Measurements from ENCODE around the gene ADAP1.

Gene ADAP1

GRCh38 chr7:988963-989529, 34.6 kb upstream of the ADAP1 start:
- DNase-seq (ENCODE audit: low read depth), result no peak

GRCh38 chr7:988426-988911, 34.0 kb upstream of the ADAP1 start:
- no peak for DNase-seq (ENCODE audit: low read depth)

GRCh38 chr7:987909-988308, 33.4 kb upstream of the ADAP1 start:
- no peak for DNase-seq (ENCODE audit: low read depth)

GRCh38 chr7:986766-987751, 32.6 kb upstream of the ADAP1 start:
- no peak for DNase-seq (ENCODE audit: low read depth)

- DNase-seq (ENCODE audit: low read depth), result no peak
Measured at GRCh38 chr7:985915-986741, 31.6 kb upstream of the ADAP1 start.

GRCh38 chr7:985127-985416, 30.6 kb upstream of the ADAP1 start:
- no peak for DNase-seq (ENCODE audit: low read depth)

- no peak for DNase-seq (ENCODE audit: low read depth)
Measured at GRCh38 chr7:984361-985126, 30.1 kb upstream of the ADAP1 start.

GRCh38 chr7:983616-984071, 29.2 kb upstream of the ADAP1 start:
- DNase-seq (ENCODE audit: low read depth), result no peak

GRCh38 chr7:983004-983615, 28.6 kb upstream of the ADAP1 start, which contains the start of gene CYP2W1:
CYP2W1 (plus strand) TSS chr7:983181; CDS start chr7:983212, 31 bp downstream.
- no peak for DNase-seq (ENCODE audit: low read depth)

- no peak for DNase-seq (ENCODE audit: low read depth)
Measured at GRCh38 chr7:982511-983003, 28.1 kb upstream of the ADAP1 start.

GRCh38 chr7:981793-982510, 27.5 kb upstream of the ADAP1 start:
- DNase-seq (ENCODE audit: low read depth), result no peak

- no peak for DNase-seq (ENCODE audit: low read depth)
Measured at GRCh38 chr7:979886-980571, 25.5 kb upstream of the ADAP1 start.

GRCh38 chr7:979151-979550, 24.7 kb upstream of the ADAP1 start:
- no peak for DNase-seq (ENCODE audit: low read depth)

- DNase-seq (ENCODE audit: low read depth), result no peak
Measured at GRCh38 chr7:978416-979091, 24.1 kb upstream of the ADAP1 start.

- no peak for DNase-seq (ENCODE audit: low read depth)
Measured at GRCh38 chr7:978049-978346, 23.5 kb upstream of the ADAP1 start.

GRCh38 chr7:977326-978048, 23.0 kb upstream of the ADAP1 start:
- DNase-seq (ENCODE audit: low read depth), result no peak

- no peak for DNase-seq (ENCODE audit: low read depth)
Measured at GRCh38 chr7:976901-977325, 22.4 kb upstream of the ADAP1 start.

GRCh38 chr7:975702-976473, 21.4 kb upstream of the ADAP1 start:
- DNase-seq (ENCODE audit: low read depth), result no peak
